NCI-H1436 treated with DMSO at 0.1 percent for 48 hours (cell line): Measurements from ENCODE around the gene FOXA1.
A peak's percentile ranks its signal among the peaks of the same experiment; 100 is the strongest.

Experiments
- DNase-seq: peaks from one replicate; lab custom pipeline; 2025; lab: John Stamatoyannopoulos, UW

The FOXA1 gene

GRCh38 chr14:37594971-37595808 is at the start of gene FOXA1, which contains the start of gene TTC6:
FOXA1 (minus strand) TSS chr14:37595249; CDS start chr14:37594972, 277 bp downstream.
TTC6 (plus strand) TSS chr14:37595629; CDS start chr14:37622065, 26,436 bp downstream.
- DNase-seq = peak; percentile 48

GRCh38 chr14:37643701-37644100 is 48.7 kb upstream of the FOXA1 start:
- DNase-seq = no peak

GRCh38 chr14:37642125-37642524 is 47.1 kb upstream of the FOXA1 start:
- DNase-seq = no peak

- DNase-seq = no peak
Observed at GRCh38 chr14:37641117-37641516, 46.1 kb upstream of the FOXA1 start.

GRCh38 chr14:37638599-37638998 is 43.5 kb upstream of the FOXA1 start:
- DNase-seq = no peak

- DNase-seq = no peak
Observed at GRCh38 chr14:37637341-37637740, 42.3 kb upstream of the FOXA1 start.

GRCh38 chr14:37625597-37626595 is 30.8 kb upstream of the FOXA1 start:
- DNase-seq = no peak

GRCh38 chr14:37623971-37624370 is 28.9 kb upstream of the FOXA1 start:
- no peak for DNase-seq

GRCh38 chr14:37623426-37623951 is 28.4 kb upstream of the FOXA1 start:
- no peak for DNase-seq

- DNase-seq = no peak
Observed at GRCh38 chr14:37622231-37622923, 27.3 kb upstream of the FOXA1 start.

GRCh38 chr14:37620856-37621255 is 25.8 kb upstream of the FOXA1 start:
- no peak for DNase-seq

- no peak for DNase-seq
Observed at GRCh38 chr14:37618498-37619028, 23.5 kb upstream of the FOXA1 start.

GRCh38 chr14:37617864-37618365 is 22.9 kb upstream of the FOXA1 start:
- DNase-seq = no peak

- no peak for DNase-seq
Observed at GRCh38 chr14:37616853-37617252, 21.8 kb upstream of the FOXA1 start.

GRCh38 chr14:37615582-37616289 is 20.7 kb upstream of the FOXA1 start:
- DNase-seq = no peak

GRCh38 chr14:37610945-37611523 is 16.0 kb upstream of the FOXA1 start:
- DNase-seq = no peak

GRCh38 chr14:37608649-37609048 is 13.6 kb upstream of the FOXA1 start:
- no peak for DNase-seq

- no peak for DNase-seq
Observed at GRCh38 chr14:37606678-37607077, 11.6 kb upstream of the FOXA1 start.

- no peak for DNase-seq
Observed at GRCh38 chr14:37603688-37604251, 8.7 kb upstream of the FOXA1 start.
